HG03175 (cell line): ENCODE results near the gene TAS2R14.

Experiments
- ATAC-seq: cut with Tn5 transposase; IDR thresholded peaks from one replicate; pipeline ENCODE4 v1.9.1; 2021; ENCODE audit warnings: mild to moderate bottlenecking, moderate library complexity; ENCODE audit not compliant: unreplicated experiment

The TAS2R14 gene, protein sequence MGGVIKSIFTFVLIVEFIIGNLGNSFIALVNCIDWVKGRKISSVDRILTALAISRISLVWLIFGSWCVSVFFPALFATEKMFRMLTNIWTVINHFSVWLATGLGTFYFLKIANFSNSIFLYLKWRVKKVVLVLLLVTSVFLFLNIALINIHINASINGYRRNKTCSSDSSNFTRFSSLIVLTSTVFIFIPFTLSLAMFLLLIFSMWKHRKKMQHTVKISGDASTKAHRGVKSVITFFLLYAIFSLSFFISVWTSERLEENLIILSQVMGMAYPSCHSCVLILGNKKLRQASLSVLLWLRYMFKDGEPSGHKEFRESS

GRCh38 chr12:10939163-10939562, at the start of gene TAS2R14:
TSS of gene TAS2R14 (minus strand) at chr12:10939263. CDS start at chr12:10939207, 56 bp downstream.
- ATAC-seq: no peak

GRCh38 chr12:10986812-10987211, 47.7 kb upstream of the TAS2R14 start, which contains the start of gene TAS2R50:
TSS of gene TAS2R50 (minus strand) at chr12:10986912. CDS start at chr12:10986860, 52 bp downstream.
- no peak for ATAC-seq

GRCh38 chr12:10982244-10982643, 43.2 kb upstream of the TAS2R14 start:
- ATAC-seq: no peak

DNA sequence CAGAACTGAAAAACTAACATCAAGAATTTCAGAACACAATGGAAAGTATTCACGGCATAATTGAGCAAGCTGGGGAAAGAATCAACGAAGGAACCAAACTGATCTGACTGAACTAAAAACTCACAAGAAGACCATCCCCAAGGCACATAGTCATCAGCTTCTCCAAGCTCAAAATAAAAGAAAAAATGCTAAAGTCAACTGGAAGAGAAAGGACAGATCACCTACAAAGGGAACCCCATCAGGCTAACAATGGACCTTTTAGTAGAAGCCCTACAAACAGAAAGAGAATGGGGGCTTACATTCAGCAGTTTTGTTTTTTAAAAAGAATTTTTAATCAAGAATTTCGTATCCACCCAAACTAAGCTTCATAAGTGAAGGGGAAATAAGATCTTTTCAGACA, 35.9 kb upstream of the TAS2R14 start:
- no peak for ATAC-seq

GRCh38 chr12:10968765-10969456, 29.8 kb upstream of the TAS2R14 start:
- no peak for ATAC-seq

GRCh38 chr12:10967409-10967808, 28.3 kb upstream of the TAS2R14 start:
- ATAC-seq: no peak

- no peak for ATAC-seq
These were observed 27.3 kb upstream of the TAS2R14 start for GRCh38 chr12:10966314-10966713.

DNA sequence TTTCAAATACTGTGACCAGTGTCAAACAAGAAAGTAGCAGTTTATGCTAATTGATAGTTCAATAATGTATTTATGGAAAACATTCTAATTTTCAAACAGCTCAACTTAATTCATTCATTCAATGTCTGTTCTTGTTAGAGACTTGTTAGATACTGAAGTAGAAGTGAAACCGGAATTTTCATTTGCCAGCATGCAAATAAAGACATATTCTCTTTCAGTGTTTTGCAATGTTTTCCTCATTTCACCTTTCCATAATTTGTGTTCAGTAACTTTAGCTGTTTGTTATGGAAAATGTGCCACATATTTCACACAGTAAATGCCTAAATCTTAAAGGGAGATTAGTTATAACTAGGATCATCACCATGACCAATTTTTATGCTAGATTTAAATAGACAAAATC, 26.4 kb upstream of the TAS2R14 start:
- ATAC-seq: no peak

DNA sequence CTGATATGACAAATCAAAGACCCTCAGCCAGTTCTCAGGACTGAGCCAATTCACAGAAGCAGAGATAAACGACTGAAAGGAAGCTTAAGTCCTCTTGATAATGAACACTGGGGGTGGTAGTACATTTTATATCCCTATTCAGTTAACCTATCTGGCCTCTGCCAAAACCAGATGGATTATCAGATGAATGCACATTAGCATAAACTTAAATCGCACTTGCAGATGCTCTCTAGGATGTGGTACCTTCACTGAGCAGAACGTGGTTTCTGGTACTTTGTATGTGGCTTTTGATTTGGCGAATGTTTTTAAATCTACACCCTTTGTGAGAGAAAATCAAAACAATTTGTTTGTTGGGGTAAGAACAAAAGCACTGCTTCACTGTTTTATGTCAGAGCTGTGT, 21.1 kb upstream of the TAS2R14 start:
- no peak for ATAC-seq

- ATAC-seq: no peak
These were observed 20.7 kb upstream of the TAS2R14 start for GRCh38 chr12:10959804-10960203.

DNA sequence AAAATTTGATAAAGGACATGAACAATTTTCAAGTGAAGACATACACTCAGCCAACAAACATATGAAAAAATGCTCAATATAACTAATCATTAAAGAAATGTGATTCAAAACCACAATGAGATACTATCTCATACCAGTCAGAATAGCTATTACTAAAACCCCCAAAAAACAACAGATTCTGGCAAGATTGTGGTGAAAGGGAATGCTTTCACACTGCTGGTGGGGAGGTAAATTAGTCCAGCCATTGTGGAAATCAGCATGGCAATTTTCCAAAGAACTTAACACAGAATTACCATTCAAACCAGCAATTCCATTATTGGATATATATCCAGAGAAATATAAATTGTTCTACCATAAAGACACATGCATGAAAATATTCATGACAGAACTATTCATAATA, 18.7 kb upstream of the TAS2R14 start:
- ATAC-seq: no peak

DNA sequence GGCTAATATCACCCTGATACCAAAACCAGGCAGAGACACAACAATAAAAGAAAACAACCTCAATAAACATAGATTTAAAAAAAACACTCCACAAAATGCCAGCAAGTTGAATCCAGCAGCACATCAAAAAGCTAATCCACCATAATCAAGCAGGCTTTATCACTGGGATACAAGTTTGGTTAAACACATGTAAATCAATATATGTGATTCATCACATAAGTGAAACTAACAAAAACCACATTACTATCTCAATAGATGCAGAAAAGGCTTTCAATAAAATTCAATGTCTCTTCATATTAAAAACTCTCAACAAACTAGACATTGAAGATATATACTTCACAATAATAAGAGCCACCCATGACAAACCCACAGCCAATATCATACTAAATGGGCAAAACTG, 17.0 kb upstream of the TAS2R14 start:
- no peak for ATAC-seq

GRCh38 chr12:10952645-10953044, 13.6 kb upstream of the TAS2R14 start:
- ATAC-seq: no peak

DNA sequence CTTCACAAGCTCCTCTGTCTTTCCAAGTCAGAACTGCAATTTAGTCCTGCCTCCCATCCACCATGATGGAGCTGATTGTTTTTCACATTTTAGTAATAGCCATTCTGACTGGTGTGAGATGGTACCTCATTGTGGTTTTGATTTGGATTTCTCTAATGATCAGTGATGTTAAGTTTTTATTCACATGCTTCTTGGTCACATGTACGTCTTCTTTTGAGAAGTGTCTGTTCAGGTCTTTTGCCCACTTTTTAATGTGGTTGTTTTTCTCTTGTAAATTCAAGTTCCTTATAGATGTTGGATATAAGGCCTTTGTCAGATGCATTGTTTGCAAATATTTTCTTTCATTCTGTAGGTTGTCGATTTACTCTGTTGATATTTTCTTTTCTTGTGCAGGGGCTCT, 4.1 kb upstream of the TAS2R14 start:
- ATAC-seq: no peak

- ATAC-seq: no peak
These were observed 3.0 kb upstream of the TAS2R14 start for GRCh38 chr12:10941916-10942607.

- ATAC-seq: no peak
These were observed 2.3 kb upstream of the TAS2R14 start for GRCh38 chr12:10941369-10941768.

DNA sequence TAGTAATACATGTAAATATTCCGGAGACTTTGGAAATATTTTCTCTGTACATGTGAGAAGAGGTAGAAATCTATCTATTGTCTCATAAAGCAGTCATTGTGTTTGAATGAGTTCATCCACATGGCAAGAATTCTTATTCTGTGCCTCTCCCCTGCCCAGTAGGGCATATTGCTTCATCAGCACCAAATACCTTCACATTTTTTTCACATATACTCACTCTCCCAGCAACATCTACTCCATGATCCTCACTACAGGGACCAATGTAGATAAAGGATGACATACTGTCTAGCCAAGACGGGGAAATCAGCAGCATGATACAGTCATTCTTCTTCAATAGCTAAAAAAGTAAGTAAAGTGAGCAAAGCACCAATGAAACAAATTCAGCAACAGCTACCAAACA, 1.3 kb upstream of the TAS2R14 start:
- ATAC-seq: no peak

- no peak for ATAC-seq
These were observed 2.6 kb downstream of the TAS2R14 start for GRCh38 chr12:10936506-10936905.

- ATAC-seq: no peak
These were observed 10.2 kb downstream of the TAS2R14 start, which contains the start of gene PRH2 for GRCh38 chr12:10928746-10929286. TSS of gene PRH2 (plus strand) at chr12:10929236. CDS start at chr12:10929274, 38 bp downstream.

GRCh38 chr12:10926269-10926668, 12.8 kb downstream of the TAS2R14 start:
- no peak for ATAC-seq

- no peak for ATAC-seq
These were observed 19.3 kb downstream of the TAS2R14 start for GRCh38 chr12:10919809-10920208.
